HEK293 (cell line): ENCODE measurements around the gene IFT52.

ENCODE experiments used
- CTCF ChIA-PET: fragments of 350-600 bp; formaldehyde crosslinking; extraction: SDS; loops from one replicate; lab custom pipeline; 2021; ENCODE audit warnings: antibody characterized with exemption; lab: Yijun Ruan, JAX
- POLR2A ChIA-PET: fragments of 300-600 bp; formaldehyde crosslinking; extraction: SDS; loops from one replicate; lab custom pipeline; 2020; ENCODE audit warnings: antibody characterized with exemption, inconsistent platforms; lab: Yijun Ruan, JAX
- H3K27ac ChIP-seq: fragments of 200-500 bp; sonication (Bioruptor generic); 2 replicates; pipeline ENCODE4 v1.5.1; 2014; ENCODE audit warnings: low read depth, low read length, control low read depth, inconsistent platforms; ENCODE audit errors: extremely low read depth
- H3K36me3 ChIP-seq, 2 experiments: fragments of 200-500 bp in 1 of 2; sonication (Bioruptor generic) in 1 of 2; 1 replicate in 1 of 2; 2 replicates in 1 of 2; pipeline ENCODE4 v1.5.1; 2014 to 2017; ENCODE audit warnings: inconsistent platforms in 2 of 2, low read length in 2 of 2; ENCODE audit not compliant: control insufficient read depth in 2 of 2, insufficient read depth in 1 of 2
- H3K4me1 ChIP-seq: fragments of 200-500 bp; sonication (Bioruptor generic); 2 replicates; pipeline ENCODE4 v1.5.1; 2014; ENCODE audit warnings: mild to moderate bottlenecking, low read length, inconsistent platforms; ENCODE audit not compliant: control insufficient read depth, insufficient read depth
- H3K4me3 ChIP-seq: 2 replicates; pipeline ENCODE4 v1.5.1; 2011; ENCODE audit warnings: low read depth, mild to moderate bottlenecking, control low read depth, low read length, moderate library complexity
- H3K9me3 ChIP-seq: fragments of 200-500 bp; sonication (Bioruptor generic); 2 replicates; pipeline ENCODE4 v1.5.1; 2014; ENCODE audit warnings: low read depth, low read length, inconsistent platforms; ENCODE audit not compliant: control insufficient read depth, insufficient read depth
- GFI1B ChIP-seq: fragments of 450-650 bp; formaldehyde crosslinking; IDR thresholded peaks from 2 replicates; pipeline ENCODE4 v1.5.1; 2016; ENCODE audit warnings: missing biosample characterization, missing genetic modification characterization
- IKZF3 ChIP-seq: fragments of 450-650 bp; IDR thresholded peaks from 2 replicates; pipeline ENCODE4 v1.5.0; 2018; ENCODE audit warnings: missing biosample characterization, mild to moderate bottlenecking, missing genetic modification characterization, moderate library complexity
- KLF8 ChIP-seq: fragments of 450-650 bp; formaldehyde crosslinking; IDR thresholded peaks from 2 replicates; pipeline ENCODE4 v1.5.1; 2016; ENCODE audit warnings: missing biosample characterization, missing genetic modification characterization
- PRDM1 ChIP-seq: fragments of 450-650 bp; formaldehyde crosslinking; IDR thresholded peaks from 2 replicates; pipeline ENCODE4; 2016; ENCODE audit warnings: missing biosample characterization, missing genetic modification characterization
- SP3 ChIP-seq: fragments of 450-650 bp; formaldehyde crosslinking; IDR thresholded peaks from 2 replicates; pipeline ENCODE4 v1.5.1; 2016; ENCODE audit warnings: missing biosample characterization, missing genetic modification characterization
- WT1 ChIP-seq: fragments of 450-650 bp; formaldehyde crosslinking; IDR thresholded peaks from 2 replicates; pipeline ENCODE4 v1.5.1; 2016; ENCODE audit warnings: missing biosample characterization, missing genetic modification characterization
- ZNF211 ChIP-seq: fragments of 450-650 bp; formaldehyde crosslinking; IDR thresholded peaks from 2 replicates; pipeline ENCODE4 v1.5.1; 2016; ENCODE audit warnings: low read depth, missing biosample characterization, missing genetic modification characterization
- ZNF214 ChIP-seq: fragments of 450-650 bp; formaldehyde crosslinking; IDR thresholded peaks from 2 replicates; pipeline ENCODE4 v1.5.1; 2017; ENCODE audit warnings: missing biosample characterization, mild to moderate bottlenecking, missing genetic modification characterization, borderline replicate concordance
- ZNF23 ChIP-seq: fragments of 450-650 bp; formaldehyde crosslinking; IDR thresholded peaks from 2 replicates; pipeline ENCODE4 v1.5.1; 2016; ENCODE audit warnings: missing biosample characterization, missing genetic modification characterization, borderline replicate concordance
- ZNF266 ChIP-seq: fragments of 450-650 bp; formaldehyde crosslinking; IDR thresholded peaks from 2 replicates; pipeline ENCODE4 v1.5.1; 2016; ENCODE audit warnings: missing biosample characterization, missing genetic modification characterization, low read depth
- ZNF324 ChIP-seq: fragments of 450-650 bp; formaldehyde crosslinking; IDR thresholded peaks from 2 replicates; pipeline ENCODE4 v1.5.1; 2016; ENCODE audit warnings: missing biosample characterization, missing genetic modification characterization
- ZNF510 ChIP-seq: fragments of 450-650 bp; formaldehyde crosslinking; IDR thresholded peaks from 2 replicates; pipeline ENCODE4 v1.5.1; 2018; ENCODE audit warnings: mild to moderate bottlenecking, missing genetic modification characterization, missing biosample characterization; ENCODE audit not compliant: insufficient replicate concordance
- ZNF555 ChIP-seq: fragments of 450-650 bp; formaldehyde crosslinking; conservative IDR thresholded peaks from 2 replicates; pipeline ENCODE4 v1.5.1; 2017; ENCODE audit warnings: missing biosample characterization, mild to moderate bottlenecking, missing genetic modification characterization, inconsistent platforms
- ZNF571 ChIP-seq: fragments of 450-650 bp; formaldehyde crosslinking; IDR thresholded peaks from 2 replicates; pipeline ENCODE4 v1.5.0; 2017; ENCODE audit warnings: missing biosample characterization, missing genetic modification characterization
- ZNF776 ChIP-seq: fragments of 450-650 bp; formaldehyde crosslinking; IDR thresholded peaks from 2 replicates; pipeline ENCODE4 v1.5.0; 2017; ENCODE audit warnings: missing biosample characterization, missing genetic modification characterization, borderline replicate concordance
- ZSCAN23 ChIP-seq: fragments of 450-650 bp; formaldehyde crosslinking; IDR thresholded peaks from 2 replicates; pipeline ENCODE4 v1.5.1; 2016; ENCODE audit warnings: missing biosample characterization, missing genetic modification characterization
- TF ChIP-seq, protein P1 (sequence below): fragments of 450-650 bp; IDR thresholded peaks from 2 replicates; pipeline ENCODE4 v1.5.1; 2018; ENCODE audit warnings: missing biosample characterization, mild to moderate bottlenecking, missing genetic modification characterization
- TF ChIP-seq, protein P2 (sequence below): fragments of 450-650 bp; formaldehyde crosslinking; IDR thresholded peaks from 2 replicates; pipeline ENCODE4 v1.5.1; 2016; ENCODE audit warnings: missing biosample characterization, missing genetic modification characterization
- TF ChIP-seq, protein P3 (sequence below): fragments of 450-650 bp; formaldehyde crosslinking; IDR thresholded peaks from 2 replicates; pipeline ENCODE4 v1.5.1; 2016; ENCODE audit warnings: missing biosample characterization, missing genetic modification characterization
- TF ChIP-seq, protein P4 (sequence below): fragments of 450-650 bp; formaldehyde crosslinking; IDR thresholded peaks from 2 replicates; pipeline ENCODE4 v1.5.1; 2016; ENCODE audit warnings: missing biosample characterization, missing genetic modification characterization, low read depth

Gene IFT52

DNA sequence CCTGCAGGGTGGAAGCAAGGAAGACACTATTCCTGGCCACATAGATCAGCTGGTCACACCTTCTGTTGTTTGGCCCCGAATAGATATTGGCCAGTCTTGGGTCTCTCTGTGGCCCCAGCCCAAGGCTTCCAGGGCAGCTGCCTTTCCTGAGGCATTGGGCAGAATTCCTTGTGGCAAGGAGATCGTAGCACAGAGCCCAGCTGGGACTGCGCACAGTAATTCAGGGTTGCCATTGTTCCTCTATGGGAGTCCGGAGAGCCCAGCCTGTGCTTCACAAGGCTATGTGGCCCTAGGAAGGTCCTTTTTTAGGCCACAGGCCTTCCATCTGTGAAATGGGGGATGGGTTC is 25.0 kb upstream of the IFT52 start (continued):
- TF ChIP-seq PRDM1 (tag by site-specific recombination), result no peak
- TF ChIP-seq ZNF211 (tag by site-specific recombination), result no peak
- no peak for TF ChIP-seq ZNF510

DNA sequence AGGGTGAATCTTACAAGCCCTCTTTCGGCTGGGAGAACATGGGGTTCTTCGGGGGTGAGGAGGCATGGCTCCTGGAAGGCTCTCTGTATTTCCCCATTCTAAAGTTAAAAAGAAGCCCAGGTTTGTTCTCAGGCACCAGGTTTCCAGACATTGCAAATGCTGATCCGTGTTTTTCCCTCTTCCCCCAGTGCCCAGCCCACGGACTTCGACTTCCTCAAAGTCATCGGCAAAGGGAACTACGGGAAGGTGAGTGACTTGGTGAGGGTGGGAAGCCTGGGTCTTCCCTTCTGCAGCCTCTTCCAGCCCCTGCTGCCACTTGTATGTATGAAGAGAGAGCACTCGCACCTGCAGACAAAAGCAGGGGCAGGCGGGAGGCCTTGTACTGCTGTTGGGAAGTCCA is 23.3 kb upstream of the IFT52 start:
- H3K9me3 ChIP-seq, result no peaks in the 10 kb centered on the region
- no peak overlapping the region for H3K27ac ChIP-seq
- ChIA-PET CTCF (no interaction called here), POLR2A (no interaction called here)
- H3K36me3 ChIP-seq, result no peaks in the 10 kb centered on the region
- TF ChIP-seq ZNF571 (no peak), ZSCAN23 (tag by site-specific recombination) (no peak), ZNF214 (tag by site-specific recombination) (no peak), KLF8 (no peak), ZNF555 (tag by site-specific recombination) (no peak)
- TF ChIP-seq, protein P1, sequence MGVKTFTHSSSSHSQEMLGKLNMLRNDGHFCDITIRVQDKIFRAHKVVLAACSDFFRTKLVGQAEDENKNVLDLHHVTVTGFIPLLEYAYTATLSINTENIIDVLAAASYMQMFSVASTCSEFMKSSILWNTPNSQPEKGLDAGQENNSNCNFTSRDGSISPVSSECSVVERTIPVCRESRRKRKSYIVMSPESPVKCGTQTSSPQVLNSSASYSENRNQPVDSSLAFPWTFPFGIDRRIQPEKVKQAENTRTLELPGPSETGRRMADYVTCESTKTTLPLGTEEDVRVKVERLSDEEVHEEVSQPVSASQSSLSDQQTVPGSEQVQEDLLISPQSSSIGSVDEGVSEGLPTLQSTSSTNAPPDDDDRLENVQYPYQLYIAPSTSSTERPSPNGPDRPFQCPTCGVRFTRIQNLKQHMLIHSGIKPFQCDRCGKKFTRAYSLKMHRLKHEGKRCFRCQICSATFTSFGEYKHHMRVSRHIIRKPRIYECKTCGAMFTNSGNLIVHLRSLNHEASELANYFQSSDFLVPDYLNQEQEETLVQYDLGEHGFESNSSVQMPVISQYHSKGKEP (tag by site-specific recombination), result no peak
- H3K4me1 ChIP-seq, result no peaks in the 10 kb centered on the region
- H3K4me3 ChIP-seq, result no peak overlapping the region

DNA sequence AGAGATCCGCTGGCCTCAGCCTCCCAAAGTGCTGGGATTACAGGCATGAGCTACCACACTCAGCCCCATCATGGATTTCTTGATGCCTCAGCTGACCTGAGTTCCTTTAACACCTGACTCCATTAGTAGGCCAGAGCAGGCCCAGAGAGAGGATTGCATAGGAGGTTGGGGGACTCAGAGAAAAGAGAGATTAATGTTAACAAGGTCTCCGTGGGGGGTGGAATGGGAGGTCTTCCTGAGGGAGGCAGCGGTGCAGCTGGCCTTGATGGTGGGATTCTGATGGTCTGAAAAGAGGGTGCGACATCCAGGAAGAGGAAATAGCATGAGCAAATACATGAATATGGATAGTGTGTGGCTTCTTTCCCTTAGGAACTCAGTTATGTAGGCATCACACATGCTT is 22.0 kb upstream of the IFT52 start:
- ChIA-PET CTCF (no interaction called here), POLR2A (interaction anchor here (0.8 kb wide), 1 partner anchor 22 kb away, joined by 6 read pairs; the partner anchor contains the start of gene IFT52)
- Histone ChIP-seq H3K4me1 (no peaks in the 10 kb centered on the region), H3K36me3 (no peaks in the 10 kb centered on the region), H3K27ac (no peak overlapping the region)
- TF ChIP-seq IKZF3 (tag by site-specific recombination), result no peak
- TF ChIP-seq SP3, result no peak
- no peak for TF ChIP-seq WT1 (tag by site-specific recombination)
- no peak for TF ChIP-seq GFI1B (tag by site-specific recombination)
- TF ChIP-seq ZNF324 (tag by site-specific recombination), result no peak
- TF ChIP-seq ZNF266, result no peak
- no peak for TF ChIP-seq ZNF776
- TF ChIP-seq, protein P1 (tag by site-specific recombination), result no peak
- TF ChIP-seq ZNF23 (tag by site-specific recombination), result no peak
- TF ChIP-seq, protein P2, sequence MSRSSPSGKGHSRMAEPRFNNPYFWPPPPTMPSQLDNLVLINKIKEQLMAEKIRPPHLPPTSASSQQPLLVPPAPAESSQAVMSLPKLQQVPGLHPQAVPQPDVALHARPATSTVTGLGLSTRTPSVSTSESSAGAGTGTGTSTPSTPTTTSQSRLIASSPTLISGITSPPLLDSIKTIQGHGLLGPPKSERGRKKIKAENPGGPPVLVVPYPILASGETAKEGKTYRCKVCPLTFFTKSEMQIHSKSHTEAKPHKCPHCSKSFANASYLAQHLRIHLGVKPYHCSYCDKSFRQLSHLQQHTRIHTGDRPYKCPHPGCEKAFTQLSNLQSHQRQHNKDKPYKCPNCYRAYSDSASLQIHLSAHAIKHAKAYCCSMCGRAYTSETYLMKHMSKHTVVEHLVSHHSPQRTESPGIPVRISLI (tag by site-specific recombination), result no peak
- TF ChIP-seq, protein P3, sequence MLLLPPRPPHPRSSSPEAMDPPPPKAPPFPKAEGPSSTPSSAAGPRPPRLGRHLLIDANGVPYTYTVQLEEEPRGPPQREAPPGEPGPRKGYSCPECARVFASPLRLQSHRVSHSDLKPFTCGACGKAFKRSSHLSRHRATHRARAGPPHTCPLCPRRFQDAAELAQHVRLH, result no peak
- TF ChIP-seq, protein P4, sequence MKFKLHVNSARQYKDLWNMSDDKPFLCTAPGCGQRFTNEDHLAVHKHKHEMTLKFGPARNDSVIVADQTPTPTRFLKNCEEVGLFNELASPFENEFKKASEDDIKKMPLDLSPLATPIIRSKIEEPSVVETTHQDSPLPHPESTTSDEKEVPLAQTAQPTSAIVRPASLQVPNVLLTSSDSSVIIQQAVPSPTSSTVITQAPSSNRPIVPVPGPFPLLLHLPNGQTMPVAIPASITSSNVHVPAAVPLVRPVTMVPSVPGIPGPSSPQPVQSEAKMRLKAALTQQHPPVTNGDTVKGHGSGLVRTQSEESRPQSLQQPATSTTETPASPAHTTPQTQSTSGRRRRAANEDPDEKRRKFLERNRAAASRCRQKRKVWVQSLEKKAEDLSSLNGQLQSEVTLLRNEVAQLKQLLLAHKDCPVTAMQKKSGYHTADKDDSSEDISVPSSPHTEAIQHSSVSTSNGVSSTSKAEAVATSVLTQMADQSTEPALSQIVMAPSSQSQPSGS (tag by site-specific recombination), result no peak
- TF ChIP-seq, all 188 proteins: peak for 0
- no peak overlapping the region for H3K4me3 ChIP-seq
- H3K9me3 ChIP-seq, result no peaks in the 10 kb centered on the region
